CD8-positive, alpha-beta memory T cell (primary cell): Measurements from ENCODE around the gene BMP8B. TPM values are rescaled to one million over a fixed set of nuclear protein-coding genes. Genes with fewer than 3 reads are reported as not detected.
A peak's percentile ranks its signal among the peaks of the same experiment; 100 is the strongest.

Source experiments
- CTCF ChIA-PET: fragments of 350-600 bp; sonication (Branson Sonifier 250); formaldehyde crosslinking; loops from one replicate; lab custom pipeline; 2021; ENCODE audit warnings: antibody characterized with exemption; lab: Charles Lee
- POLR2A ChIA-PET: fragments of 350-600 bp; sonication (Branson Sonifier 250); formaldehyde crosslinking; loops from one replicate; lab custom pipeline; 2021; ENCODE audit warnings: antibody characterized with exemption; lab: Charles Lee
- DNase-seq, 5 donors: peaks; one replicate each; pipeline versions ENCODE4 v3.0.0 to v3.0.0-alpha.2; 2020 to 2022; ENCODE audit warnings: mixed read lengths in 1 of 5
- H3K27ac ChIP-seq: one replicate; pipeline ENCODE4 v1.7.0; 2013; ENCODE audit warnings: low read depth, mild to moderate bottlenecking, low read length, moderate library complexity
- H3K27me3 ChIP-seq: 2 replicates; pipeline ENCODE4 v1.7.0; 2013; ENCODE audit warnings: low read length, mild to moderate bottlenecking; ENCODE audit not compliant: insufficient read depth, poor library complexity, severe bottlenecking
- H3K36me3 ChIP-seq: 2 replicates; pipeline ENCODE4 v1.7.0; 2013; ENCODE audit warnings: mild to moderate bottlenecking, low read length, moderate library complexity; ENCODE audit not compliant: insufficient read depth
- H3K4me1 ChIP-seq: 2 replicates; pipeline ENCODE4 v1.7.0; 2013; ENCODE audit warnings: mild to moderate bottlenecking, low read length, moderate library complexity; ENCODE audit not compliant: insufficient read depth
- H3K4me3 ChIP-seq: 2 replicates; pipeline ENCODE4 v1.7.0; 2013; ENCODE audit warnings: mild to moderate bottlenecking, low read length
- H3K9me3 ChIP-seq: 2 replicates; pipeline ENCODE4 v1.7.0; 2013; ENCODE audit warnings: mild to moderate bottlenecking, low read length
- H3K27ac Mint-ChIP-seq, 8 donors: one replicate each; pipeline ENCODE4 v1.8.0; 2020 to 2021; ENCODE audit warnings: mixed read lengths in 8 of 8, mild to moderate bottlenecking in 6 of 8, inconsistent platforms in 3 of 8, moderate library complexity in 3 of 8
- H3K27me3 Mint-ChIP-seq, 2 donors: one replicate each; pipeline ENCODE4 v1.8.0; 2020 to 2021; ENCODE audit warnings: mixed read lengths in 2 of 2, mild to moderate bottlenecking in 1 of 2, moderate library complexity in 1 of 2
- H3K36me3 Mint-ChIP-seq, 3 donors: one replicate each; pipeline ENCODE4 v1.8.0; 2020 to 2021; ENCODE audit warnings: mixed read lengths in 3 of 3, inconsistent platforms in 1 of 3, mild to moderate bottlenecking in 1 of 3
- H3K4me1 Mint-ChIP-seq, 3 donors: one replicate each; pipeline ENCODE4 v1.8.0; 2020 to 2021; ENCODE audit warnings: mixed read lengths in 3 of 3, inconsistent platforms in 1 of 3, mild to moderate bottlenecking in 1 of 3
- H3K4me3 Mint-ChIP-seq, 7 donors: one replicate each; pipeline ENCODE4 v1.8.0; 2020 to 2021; ENCODE audit warnings: mixed read lengths in 7 of 7, mild to moderate bottlenecking in 6 of 7, moderate library complexity in 4 of 7, inconsistent platforms in 2 of 7
- H3K9me3 Mint-ChIP-seq, 5 donors: one replicate each; pipeline ENCODE4 v1.8.0; 2020 to 2022; ENCODE audit warnings: mixed read lengths in 5 of 5, mild to moderate bottlenecking in 3 of 5, moderate library complexity in 2 of 5, inconsistent platforms in 1 of 5
- polyA plus RNA-seq: library from polyadenylated mRNA; unstranded; fragments of 300-500 nt; fragmentation: Illumina TruSeq; gene quantifications from one replicate; pipeline ENCODE4 v1.2.3, GENCODE V29; 2021
- total RNA-seq, 2 experiments: library from RNA; stranded (reverse); gene quantifications; one replicate each; pipeline ENCODE4 v1.2.3, GENCODE V29; 2021

BMP8B gene
- total and polyA plus RNA-seq, 3 experiments from 2014 or later, result 0.14 to 1.2 (median 0.91) TPM

DNA sequence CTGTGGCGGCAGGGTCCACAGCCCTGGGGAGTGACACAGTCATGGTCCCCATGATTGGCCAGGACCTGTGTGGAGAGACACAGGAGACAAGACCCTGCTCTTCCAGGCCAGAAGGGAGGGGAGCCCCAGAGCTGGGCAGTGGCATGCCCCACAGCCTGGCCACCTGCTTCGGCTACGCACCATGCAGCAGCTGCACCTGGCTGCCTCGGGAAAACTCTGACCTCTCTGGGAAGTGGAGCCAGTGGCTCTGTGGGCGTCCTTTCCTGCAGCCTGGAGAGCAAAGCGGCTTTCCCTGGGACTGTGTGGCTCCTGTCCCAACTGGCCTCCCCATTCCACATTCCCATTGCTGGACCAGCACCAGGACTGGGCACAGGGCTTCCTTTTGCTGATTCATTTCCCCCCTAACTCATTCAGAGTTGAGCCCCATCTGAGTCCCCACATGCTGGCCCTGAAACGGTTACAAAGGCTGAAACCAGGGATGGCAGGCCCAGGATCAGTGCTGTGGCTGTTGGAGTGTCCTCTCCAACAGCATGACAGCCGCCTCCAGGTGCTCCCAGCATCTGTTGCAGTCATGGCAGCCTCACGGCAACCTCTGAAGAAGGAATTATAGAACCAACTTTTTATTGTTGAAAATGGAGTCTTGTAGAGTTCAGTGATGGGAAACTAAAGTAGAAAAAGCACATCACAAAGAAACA lies 32.6 kb downstream of the BMP8B start:
- Histone ChIP-seq H3K27ac (no peak overlapping the region), H3K27me3 (no peaks in the 10 kb centered on the region), H3K4me3 (no peak overlapping the region), H3K9me3 (no peaks in the 10 kb centered on the region), H3K36me3 (peaks cover 54% of the 10 kb centered on the region), H3K4me1 (no peaks in the 10 kb centered on the region)
- CTCF ChIA-PET, result no interaction called here
- Mint-ChIP-seq H3K27me3 (no peaks in the 10 kb centered on the region), H3K4me1 (peaks cover 0 to 4% (median 0%) of the 10 kb centered on the region in 3 donors), H3K9me3 (no peaks in the 10 kb centered on the region), H3K4me3 (no peak overlapping the region), H3K27ac (peak overlapping the region in 2 of 8 donors; percentile 68 to 74), H3K36me3 (peaks cover 16 to 93% (median 26%) of the 10 kb centered on the region in 3 donors)
- POLR2A ChIA-PET, result no interaction called here
- no peak for DNase-seq

DNA sequence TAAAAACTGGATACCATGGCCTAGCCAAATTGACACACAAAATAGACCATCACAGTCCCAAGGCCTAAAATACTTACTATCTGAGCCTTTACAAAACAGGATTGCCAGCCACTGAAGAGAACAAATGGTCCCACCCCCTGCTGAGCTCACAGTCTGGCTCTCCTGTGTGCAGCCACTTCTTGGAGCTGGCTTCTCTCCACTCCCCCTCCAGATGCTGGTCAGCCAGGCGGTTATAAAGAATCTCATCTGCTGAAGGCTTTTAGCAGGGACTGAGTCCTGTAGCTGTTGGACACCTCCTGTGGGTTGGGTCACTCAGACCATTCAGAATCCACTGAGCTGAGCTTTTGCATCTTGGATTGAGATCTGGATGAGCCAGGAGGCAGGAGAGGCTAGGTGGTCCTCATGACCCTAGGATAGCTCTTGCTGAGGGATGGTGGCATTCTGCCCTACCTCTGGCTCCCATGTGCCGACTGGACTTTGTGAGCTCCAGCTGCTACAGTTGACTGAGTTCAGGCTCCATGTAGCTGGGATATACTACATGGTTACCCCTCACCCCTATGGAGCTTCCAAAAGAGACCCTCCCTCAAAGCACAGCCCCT lies 33.7 kb downstream of the BMP8B start:
- Histone ChIP-seq H3K4me1 (no peaks in the 10 kb centered on the region), H3K4me3 (no peak overlapping the region), H3K36me3 (peaks cover 60% of the 10 kb centered on the region), H3K27ac (no peak overlapping the region), H3K9me3 (no peaks in the 10 kb centered on the region), H3K27me3 (no peaks in the 10 kb centered on the region)
- H3K27me3 Mint-ChIP-seq, result no peaks in the 10 kb centered on the region
- DNase-seq, result no peak
- peak overlapping the region in 1 of 8 donors; percentile 77 for H3K27ac Mint-ChIP-seq
- peaks cover 16 to 98% (median 32%) of the 10 kb centered on the region in 3 donors for H3K36me3 Mint-ChIP-seq
- ChIA-PET CTCF (no interaction called here), POLR2A (interaction anchor here (0.8 kb wide), 1 partner anchor 16 kb away, joined by 3 read pairs; the partner anchor contains the start of gene PPIE)
- H3K4me3 Mint-ChIP-seq, result no peak overlapping the region
- no peaks in the 10 kb centered on the region for H3K9me3 Mint-ChIP-seq
- H3K4me1 Mint-ChIP-seq, result peaks cover 0 to 5% (median 4%) of the 10 kb centered on the region in 3 donors

DNA sequence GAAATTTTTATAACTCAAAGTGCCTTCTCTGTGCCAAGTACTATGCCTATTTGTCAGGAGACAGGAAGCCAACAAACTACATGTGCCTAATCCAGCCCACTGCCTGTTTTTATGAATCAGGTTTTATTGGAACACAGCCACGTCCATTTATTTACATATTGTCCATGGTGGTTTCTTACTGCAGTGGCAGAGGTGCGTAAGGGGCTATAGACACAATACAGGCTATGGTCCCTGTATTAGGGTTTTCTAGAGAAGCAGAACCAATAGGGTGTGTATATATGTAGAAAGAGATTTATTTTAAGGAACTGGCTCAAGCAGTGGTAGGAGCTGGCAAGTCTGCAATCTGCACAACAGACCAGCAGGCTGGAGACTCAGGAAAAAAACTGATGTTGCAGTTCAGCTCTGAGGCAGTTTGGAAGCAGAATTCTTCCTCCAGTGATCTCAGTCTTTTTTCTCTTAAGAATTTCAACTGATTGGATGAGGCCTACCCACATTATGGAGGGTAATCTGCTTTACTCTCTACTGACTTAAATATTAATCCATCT lies 34.6 kb downstream of the BMP8B start:
- no peaks in the 10 kb centered on the region for H3K27me3 ChIP-seq
- peaks cover 66% of the 10 kb centered on the region for H3K36me3 ChIP-seq
- POLR2A ChIA-PET, result no interaction called here
- Mint-ChIP-seq H3K36me3 (peaks cover 17 to 98% (median 31%) of the 10 kb centered on the region in 3 donors), H3K27ac (no peak overlapping the region), H3K4me3 (no peak overlapping the region), H3K27me3 (no peaks in the 10 kb centered on the region), H3K9me3 (no peaks in the 10 kb centered on the region), H3K4me1 (peaks cover 0 to 5% (median 4%) of the 10 kb centered on the region in 3 donors)
- H3K4me3 ChIP-seq, result no peak overlapping the region
- H3K9me3 ChIP-seq, result no peaks in the 10 kb centered on the region
- no peak for DNase-seq
- no peaks in the 10 kb centered on the region for H3K4me1 ChIP-seq
- CTCF ChIA-PET, result no interaction called here
- H3K27ac ChIP-seq, result no peak overlapping the region

DNA sequence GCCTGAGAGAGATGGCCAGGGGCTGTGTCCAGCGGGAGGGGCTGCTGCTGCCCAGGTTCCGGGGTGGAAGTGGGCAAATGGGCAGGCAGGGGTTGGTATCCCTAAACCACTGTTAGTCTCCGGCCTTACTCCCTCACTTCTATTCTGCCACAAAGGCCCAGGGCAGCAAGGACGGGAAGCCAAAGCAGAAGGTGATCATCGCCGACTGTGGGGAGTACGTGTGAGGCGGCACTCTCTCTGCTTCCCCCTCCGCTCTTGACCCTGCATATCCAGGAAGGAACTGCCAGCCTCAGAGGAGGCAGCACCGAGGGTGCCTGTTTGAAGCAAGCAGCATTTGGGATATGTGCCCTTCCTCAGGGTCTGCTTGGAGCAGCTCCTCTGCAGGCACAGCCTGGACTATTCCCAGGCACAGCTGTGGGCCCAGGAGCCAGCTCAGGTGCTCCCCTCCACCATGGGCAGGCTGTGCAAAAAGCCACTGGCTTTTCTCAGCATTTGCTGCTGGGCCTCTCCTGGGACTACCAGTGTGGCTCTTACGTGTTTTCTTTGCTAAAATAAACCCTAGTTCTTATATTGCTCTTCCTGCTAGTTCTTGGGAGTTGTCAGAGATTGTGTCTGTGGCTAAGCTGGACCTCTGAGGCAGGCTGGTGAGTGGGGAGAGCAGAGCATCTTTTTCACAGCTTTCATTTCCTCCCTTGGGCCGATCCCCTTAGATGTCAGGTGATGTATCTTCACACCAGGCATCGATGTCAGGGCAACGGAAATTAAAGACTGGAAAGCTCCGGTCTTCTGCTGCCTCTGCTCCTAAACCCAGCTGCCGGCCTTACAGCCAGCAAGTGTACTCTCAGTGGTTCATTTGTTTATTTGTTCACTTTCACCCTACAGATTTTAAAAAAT lies 35.3 kb downstream of the BMP8B start:
- no peak for DNase-seq
- H3K27me3 ChIP-seq, result no peaks in the 10 kb centered on the region
- H3K27ac ChIP-seq, result no peak overlapping the region
- Mint-ChIP-seq H3K9me3 (no peaks in the 10 kb centered on the region), H3K36me3 (peaks cover 17 to 100% (median 33%) of the 10 kb centered on the region in 3 donors), H3K27me3 (no peaks in the 10 kb centered on the region), H3K4me3 (no peak overlapping the region), H3K27ac (peak overlapping the region in 1 of 8 donors; percentile 6), H3K4me1 (peaks cover 0 to 5% (median 4%) of the 10 kb centered on the region in 3 donors)
- ChIA-PET CTCF (no interaction called here), POLR2A (no interaction called here)
- H3K36me3 ChIP-seq, result peaks cover 73% of the 10 kb centered on the region
- H3K4me3 ChIP-seq, result no peak overlapping the region
- H3K4me1 ChIP-seq, result no peaks in the 10 kb centered on the region
- no peaks in the 10 kb centered on the region for H3K9me3 ChIP-seq

DNA sequence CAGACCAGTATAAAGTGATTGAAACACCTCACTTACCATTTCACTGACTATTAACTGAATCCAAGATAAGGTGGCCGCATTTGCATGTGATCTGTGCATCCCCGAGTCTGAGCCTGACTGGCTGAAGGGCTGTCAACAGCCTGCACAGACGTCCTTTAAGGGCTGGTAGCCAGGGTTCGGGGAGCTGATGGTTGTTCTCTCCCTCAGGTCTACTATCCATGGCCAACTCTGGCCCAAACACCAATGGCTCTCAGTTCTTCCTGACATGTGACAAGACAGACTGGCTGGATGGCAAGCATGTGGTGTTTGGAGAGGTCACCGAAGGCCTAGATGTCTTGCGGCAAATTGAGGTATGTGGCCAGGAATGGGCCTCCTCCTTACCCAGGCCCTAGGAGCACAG lies 36.0 kb downstream of the BMP8B start:
- no peaks in the 10 kb centered on the region for H3K27me3 Mint-ChIP-seq
- POLR2A ChIA-PET, result no interaction called here
- peaks cover 0 to 5% (median 4%) of the 10 kb centered on the region in 3 donors for H3K4me1 Mint-ChIP-seq

DNA sequence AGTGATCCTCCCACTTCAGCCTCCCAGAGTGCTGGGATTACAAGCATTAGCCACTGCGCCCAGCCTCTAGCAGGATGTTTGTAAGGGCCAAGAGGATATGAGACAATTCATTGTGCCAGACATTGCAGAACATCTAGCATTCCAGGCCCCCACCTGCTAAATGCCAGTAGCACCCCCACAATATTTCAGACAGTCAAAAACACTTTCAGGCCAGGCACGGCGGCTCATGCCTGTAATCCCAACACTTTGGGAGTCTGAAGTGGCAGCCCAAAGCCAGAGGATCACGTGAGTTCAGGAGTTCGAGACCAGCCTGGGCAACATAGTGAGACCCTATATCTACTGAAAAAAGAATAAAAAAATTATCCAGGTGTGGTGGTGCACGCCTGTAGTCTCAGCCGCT lies 37.1 kb downstream of the BMP8B start:
- Mint-ChIP-seq H3K27me3 (no peaks in the 10 kb centered on the region), H3K36me3 (peaks cover 17 to 97% (median 32%) of the 10 kb centered on the region in 3 donors), H3K4me3 (no peak overlapping the region), H3K9me3 (no peaks in the 10 kb centered on the region), H3K27ac (peak overlapping the region in 1 of 8 donors; percentile 47), H3K4me1 (peaks cover 4 to 10% (median 8%) of the 10 kb centered on the region in 3 donors)
- DNase-seq, result no peak
- Histone ChIP-seq H3K27me3 (no peaks in the 10 kb centered on the region), H3K4me1 (no peaks in the 10 kb centered on the region), H3K4me3 (no peak overlapping the region), H3K27ac (no peak overlapping the region), H3K9me3 (no peaks in the 10 kb centered on the region), H3K36me3 (peaks cover 75% of the 10 kb centered on the region)
- ChIA-PET CTCF (no interaction called here), POLR2A (no interaction called here)

More for the DNA sequence above, 36.0 kb downstream of the BMP8B start:
- no peak overlapping the region for H3K4me3 ChIP-seq
- no peaks in the 10 kb centered on the region for H3K9me3 ChIP-seq
- H3K4me1 ChIP-seq, result no peaks in the 10 kb centered on the region
- no peaks in the 10 kb centered on the region for H3K9me3 Mint-ChIP-seq
- no peak overlapping the region for H3K4me3 Mint-ChIP-seq
- H3K36me3 ChIP-seq, result peaks cover 79% of the 10 kb centered on the region
- no peaks in the 10 kb centered on the region for H3K27me3 ChIP-seq
- H3K27ac ChIP-seq, result no peak overlapping the region
- CTCF ChIA-PET, result no interaction called here
- no peak overlapping the region for H3K27ac Mint-ChIP-seq
- no peak for DNase-seq
- peaks cover 17 to 100% (median 32%) of the 10 kb centered on the region in 3 donors for H3K36me3 Mint-ChIP-seq

DNA sequence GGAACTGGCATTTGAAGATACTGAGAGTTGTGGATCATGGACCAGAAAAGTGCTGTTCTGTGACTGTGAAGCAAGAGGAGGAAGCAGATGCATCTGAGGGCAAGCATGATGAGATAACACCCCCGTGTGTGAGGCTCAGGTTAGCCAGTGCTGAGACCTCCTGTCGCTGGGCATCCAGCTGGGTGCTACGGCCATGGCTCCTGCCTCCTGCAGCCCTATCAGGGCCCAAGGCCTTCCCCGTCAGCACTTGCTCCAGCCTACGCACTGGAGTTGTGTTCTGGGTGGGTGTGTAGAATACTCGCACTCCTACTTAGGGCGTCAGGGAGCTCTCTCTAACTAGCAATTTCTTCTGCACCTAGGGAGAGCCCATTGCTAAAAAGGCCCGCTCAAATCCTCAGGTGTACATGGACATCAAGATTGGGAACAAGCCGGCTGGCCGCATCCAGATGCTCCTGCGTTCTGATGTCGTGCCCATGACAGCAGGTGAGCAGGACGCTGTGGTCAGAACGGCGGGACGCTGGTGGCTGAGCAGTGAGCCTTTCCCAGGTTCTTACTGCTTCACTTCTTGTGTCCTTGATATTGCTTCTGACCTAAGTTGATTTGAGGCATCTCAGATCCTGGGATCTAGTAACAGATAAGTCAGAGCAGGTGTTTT lies 43.5 kb downstream of the BMP8B start:
- peaks cover 25 to 90% (median 35%) of the 10 kb centered on the region in 3 donors for H3K36me3 Mint-ChIP-seq
- H3K27ac Mint-ChIP-seq, result no peak overlapping the region
- Histone ChIP-seq H3K27me3 (no peaks in the 10 kb centered on the region), H3K36me3 (peaks cover 73% of the 10 kb centered on the region), H3K4me3 (no peak overlapping the region), H3K9me3 (no peaks in the 10 kb centered on the region), H3K27ac (no peak overlapping the region), H3K4me1 (peaks cover 7% of the 10 kb centered on the region)
- CTCF ChIA-PET, result no interaction called here
- no peaks in the 10 kb centered on the region for H3K9me3 Mint-ChIP-seq
- DNase-seq, result no peak
- H3K27me3 Mint-ChIP-seq, result no peaks in the 10 kb centered on the region
- peaks cover 9 to 23% (median 21%) of the 10 kb centered on the region in 3 donors for H3K4me1 Mint-ChIP-seq
- no peak overlapping the region for H3K4me3 Mint-ChIP-seq
- POLR2A ChIA-PET, result no interaction called here
